ENCODE measurements around the gene RPL27A.

RPL27A gene

DNA sequence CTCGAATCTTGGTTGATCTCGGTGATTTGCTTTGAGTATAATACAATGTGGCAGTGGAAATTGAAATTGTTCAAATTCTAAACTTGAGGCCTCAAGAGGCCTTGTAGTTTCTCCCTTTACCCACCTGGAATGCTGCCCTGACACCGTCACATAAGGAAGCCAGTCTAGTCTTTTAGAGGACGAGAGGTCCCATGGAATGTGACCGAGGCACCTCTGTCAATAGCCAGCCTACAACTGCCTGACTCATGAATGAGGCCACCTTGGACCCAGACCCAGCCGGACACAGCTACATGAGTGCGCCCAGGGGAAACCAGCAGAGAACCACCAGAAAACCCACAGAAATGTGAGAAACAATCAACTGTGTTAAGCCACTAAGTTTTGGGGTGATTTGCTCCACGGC lies 52.5 kb downstream of the RPL27A start:
- TF ChIP-seq, protein P1, sequence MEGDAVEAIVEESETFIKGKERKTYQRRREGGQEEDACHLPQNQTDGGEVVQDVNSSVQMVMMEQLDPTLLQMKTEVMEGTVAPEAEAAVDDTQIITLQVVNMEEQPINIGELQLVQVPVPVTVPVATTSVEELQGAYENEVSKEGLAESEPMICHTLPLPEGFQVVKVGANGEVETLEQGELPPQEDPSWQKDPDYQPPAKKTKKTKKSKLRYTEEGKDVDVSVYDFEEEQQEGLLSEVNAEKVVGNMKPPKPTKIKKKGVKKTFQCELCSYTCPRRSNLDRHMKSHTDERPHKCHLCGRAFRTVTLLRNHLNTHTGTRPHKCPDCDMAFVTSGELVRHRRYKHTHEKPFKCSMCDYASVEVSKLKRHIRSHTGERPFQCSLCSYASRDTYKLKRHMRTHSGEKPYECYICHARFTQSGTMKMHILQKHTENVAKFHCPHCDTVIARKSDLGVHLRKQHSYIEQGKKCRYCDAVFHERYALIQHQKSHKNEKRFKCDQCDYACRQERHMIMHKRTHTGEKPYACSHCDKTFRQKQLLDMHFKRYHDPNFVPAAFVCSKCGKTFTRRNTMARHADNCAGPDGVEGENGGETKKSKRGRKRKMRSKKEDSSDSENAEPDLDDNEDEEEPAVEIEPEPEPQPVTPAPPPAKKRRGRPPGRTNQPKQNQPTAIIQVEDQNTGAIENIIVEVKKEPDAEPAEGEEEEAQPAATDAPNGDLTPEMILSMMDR (IDR thresholded peaks at IDR 0.05; ENCODE audit: poor library complexity, severe bottlenecking): no peak
- ATAC-seq (ENCODE audit: low read depth) (no peak), DNase-seq (ENCODE audit: low spot score) (no peak)
- Histone ChIP-seq H3K27me3 (ENCODE audit: insufficient read depth, poor library complexity, severe bottlenecking) (no peaks in the 10 kb centered on the region), H3K4me3 (ENCODE audit: severe bottlenecking) (no peak overlapping the region), H3K27ac (ENCODE audit: poor library complexity, severe bottlenecking) (no peak overlapping the region), H3K36me3 (ENCODE audit: low read depth) (peaks cover 29% of the 10 kb centered on the region), H3K4me1 (ENCODE audit: insufficient read depth, poor library complexity, severe bottlenecking) (peaks cover 5% of the 10 kb centered on the region), H3K9me3 (ENCODE audit: severe bottlenecking) (no peaks in the 10 kb centered on the region)

DNA sequence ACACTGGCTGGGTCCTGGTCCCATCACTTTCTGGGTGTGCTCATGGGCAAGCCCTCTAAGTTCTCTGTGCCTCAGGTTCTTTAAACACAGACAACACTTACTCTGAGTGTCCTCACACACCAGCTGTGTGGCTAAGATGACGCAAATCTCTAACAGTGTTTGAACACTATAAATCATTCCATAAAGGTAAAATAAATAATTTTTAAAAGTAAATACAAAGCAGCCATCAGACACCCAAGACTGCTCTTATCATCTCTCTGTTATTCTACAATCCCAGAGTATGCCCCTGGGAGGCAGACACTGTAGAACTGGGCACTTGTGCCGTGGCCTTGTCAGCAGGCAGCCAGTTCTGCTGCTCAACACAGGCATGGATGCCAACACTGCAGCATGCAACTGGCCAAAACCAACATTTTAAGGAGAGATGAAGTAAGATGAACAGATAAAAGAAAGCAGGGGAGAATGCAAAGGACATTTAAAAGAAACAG lies 56.8 kb downstream of the RPL27A start:
- Histone ChIP-seq H3K36me3 (ENCODE audit: low read depth) (peaks cover 13% of the 10 kb centered on the region), H3K27ac (ENCODE audit: poor library complexity, severe bottlenecking) (no peak overlapping the region), H3K27me3 (ENCODE audit: insufficient read depth, poor library complexity, severe bottlenecking) (no peaks in the 10 kb centered on the region), H3K4me1 (ENCODE audit: insufficient read depth, poor library complexity, severe bottlenecking) (peaks cover 3% of the 10 kb centered on the region), H3K4me3 (ENCODE audit: severe bottlenecking) (no peak overlapping the region), H3K9me3 (ENCODE audit: severe bottlenecking) (no peaks in the 10 kb centered on the region)
- TF ChIP-seq, protein P1 (IDR thresholded peaks at IDR 0.05; ENCODE audit: poor library complexity, severe bottlenecking): no peak
- ATAC-seq (ENCODE audit: low read depth) (no peak), DNase-seq (ENCODE audit: low spot score) (no peak)
